ENCODE results near the gene TSPAN8.
"Not testable (repeated sequence)": the region's sequence is repeated elsewhere in the genome, so short reads cannot be mapped to it uniquely, and the experiment has no call there.

Gene TSPAN8

DNA sequence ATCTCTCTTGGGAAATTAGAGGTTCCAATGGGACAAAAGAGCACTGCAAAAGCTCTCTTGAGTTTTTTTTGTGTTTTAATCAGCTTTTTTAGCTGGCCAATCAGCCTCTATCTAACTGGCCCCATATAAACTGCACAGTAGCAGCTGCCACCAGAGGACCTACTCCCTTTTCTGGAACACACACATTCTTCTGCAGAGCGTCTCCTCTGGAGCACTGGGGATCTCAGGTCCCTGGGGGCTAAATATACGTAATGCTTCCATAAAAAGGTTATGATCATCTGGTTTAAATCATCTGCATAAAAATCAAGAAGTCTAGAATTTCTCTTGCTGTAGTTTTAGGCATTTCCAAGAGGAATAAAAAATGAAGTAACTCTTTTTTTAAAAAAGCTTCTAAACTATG lies 32.3 kb downstream of the TSPAN8 start:
- DNase-seq, result no peak

DNA sequence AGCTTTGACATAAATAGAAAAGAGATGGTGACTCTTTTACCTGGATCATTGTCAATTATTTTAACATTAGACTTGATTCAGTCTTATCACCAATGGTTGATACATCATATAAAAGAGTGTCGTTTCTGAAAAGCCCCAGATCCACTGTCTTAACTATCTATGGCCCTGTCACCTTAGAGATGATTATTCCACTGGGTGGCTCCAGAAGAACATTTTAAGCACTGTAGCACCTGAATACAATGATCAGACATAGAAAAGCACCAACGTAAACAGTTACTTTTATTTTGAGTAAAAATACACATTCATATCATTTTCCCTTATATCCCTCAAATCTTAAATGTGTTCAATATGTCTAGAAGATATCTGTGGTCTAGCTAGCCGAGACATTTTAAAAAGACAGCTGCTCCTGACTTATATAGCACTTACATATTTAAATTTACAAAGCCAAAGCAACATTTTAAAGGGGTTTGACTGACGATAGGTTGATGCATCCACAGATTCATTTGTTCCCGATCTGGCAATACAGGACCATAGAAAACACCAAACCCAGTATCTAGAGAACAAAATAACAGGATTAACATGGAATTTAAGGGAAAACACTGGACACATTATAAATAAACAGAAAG lies 32.9 kb downstream of the TSPAN8 start:
- DNase-seq, result no peak

DNA sequence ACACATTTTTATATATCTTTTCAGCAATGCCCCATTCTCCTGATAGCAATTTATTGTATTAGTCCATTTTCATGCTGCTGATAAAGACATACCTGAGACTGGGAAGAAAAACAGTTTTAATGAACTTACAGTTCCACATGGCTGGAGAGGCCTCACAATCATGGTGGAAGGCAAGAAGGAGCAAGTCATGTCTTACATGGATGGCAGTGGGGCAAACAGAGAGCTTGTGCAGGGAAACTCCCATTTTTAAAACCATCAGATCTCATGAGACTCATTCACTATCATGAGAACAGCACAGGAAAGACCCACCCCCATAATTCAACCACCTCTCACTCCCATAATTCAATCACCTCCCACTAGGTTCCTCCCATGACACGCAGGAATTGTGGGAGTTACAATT lies 44.7 kb downstream of the TSPAN8 start:
- DNase-seq, result not testable (repeated sequence)

- DNase-seq, result no peak
These were observed 48.0 kb downstream of the TSPAN8 start for GRCh38 chr12:71109834-71110233.

DNA sequence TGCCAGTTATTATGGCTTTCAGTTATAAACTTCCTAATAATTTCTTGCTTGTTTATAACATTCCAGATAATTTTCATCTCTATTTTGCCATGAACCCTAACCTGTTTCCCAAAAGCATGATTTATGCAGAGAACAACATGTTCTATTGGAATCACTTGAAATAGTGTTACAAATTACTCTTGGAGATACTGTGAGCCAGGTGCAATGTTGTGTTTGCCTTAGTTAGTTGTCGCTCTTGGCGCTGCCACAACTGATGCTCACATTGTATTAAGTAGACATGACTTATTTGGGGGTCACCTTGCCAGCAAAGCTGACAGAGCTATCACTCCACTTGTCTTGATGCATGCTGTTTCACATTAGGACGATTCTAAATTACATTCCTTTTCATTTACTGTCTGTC lies 49.4 kb downstream of the TSPAN8 start:
- no peak for DNase-seq

- DNase-seq, result no peak
These were observed 49.9 kb downstream of the TSPAN8 start for GRCh38 chr12:71107936-71108335.

DNA sequence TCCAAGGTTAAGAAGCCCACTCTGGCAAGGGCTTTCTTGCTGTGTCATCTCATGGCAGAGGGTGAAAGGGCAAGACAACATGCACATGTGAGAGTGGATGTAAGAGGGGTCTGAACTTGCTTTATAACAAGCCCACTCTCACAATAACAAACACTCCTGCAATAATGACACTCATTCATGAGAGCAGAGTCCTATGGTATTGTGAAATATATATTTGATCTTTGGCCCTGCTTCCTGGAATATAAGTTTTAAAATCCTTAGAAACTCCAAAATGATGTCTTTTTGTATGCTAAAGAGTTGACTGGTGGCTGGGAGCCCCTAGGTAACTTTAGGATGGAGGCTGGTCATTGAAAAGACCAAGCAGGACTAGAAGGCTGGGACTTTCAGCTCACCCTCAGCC lies 51.8 kb downstream of the TSPAN8 start:
- no peak for DNase-seq

GRCh38 chr12:71092290-71092689 lies 65.5 kb downstream of the TSPAN8 start:
- DNase-seq, result peak; percentile 11

- no peak for DNase-seq
These were observed 66.8 kb downstream of the TSPAN8 start for GRCh38 chr12:71090971-71091370.

DNA sequence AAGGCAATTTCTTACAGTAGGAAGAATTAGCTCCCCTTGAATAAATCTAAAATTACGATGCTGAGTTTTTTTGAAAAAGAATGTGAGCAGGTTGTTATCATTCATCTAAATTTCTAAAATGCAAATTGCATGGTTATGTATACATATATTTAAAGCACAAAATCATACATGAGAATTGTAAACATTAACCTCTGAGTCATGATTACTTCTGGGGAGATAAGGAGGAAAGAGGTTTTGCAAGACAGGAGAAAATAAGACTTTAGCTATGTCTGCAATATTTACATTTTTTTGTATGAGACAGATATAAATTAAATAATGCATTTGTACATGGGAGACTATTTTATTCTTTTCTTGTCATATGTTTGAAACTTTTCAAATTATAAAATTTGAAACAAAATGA lies 72.2 kb downstream of the TSPAN8 start:
- no peak for DNase-seq

DNA sequence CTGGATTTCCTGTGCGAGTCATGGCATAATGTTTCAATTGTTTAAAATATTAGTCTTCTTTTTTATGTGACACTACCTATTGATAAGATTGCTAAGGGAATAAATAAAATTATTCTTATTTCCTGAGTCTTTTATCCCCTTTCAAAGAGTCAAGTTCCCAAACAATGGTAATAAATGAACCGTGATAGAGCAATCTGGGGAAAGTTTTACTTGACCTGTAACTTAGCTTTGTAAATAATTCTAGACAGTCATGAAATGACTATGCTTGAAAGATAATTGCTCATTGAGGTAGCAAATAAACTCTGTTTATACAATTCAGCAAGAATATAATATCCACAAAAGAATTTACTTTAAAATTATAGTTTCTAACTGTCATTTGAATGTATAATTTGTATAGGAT lies 82.1 kb downstream of the TSPAN8 start:
- no peak for DNase-seq

Measured in activated CD4-positive, alpha-beta T cell treated with anti-CD3 and anti-CD28 coated beads, Interleukin-10, Interleukin-2, amounts not matched to agents 100 ng/mL and 50 ng/mL, durations not matched to agents 16 hours and 8 hours (primary cell).